ENCODE data around the gene GSX1.
"Not testable (repeated sequence)": the region's sequence is repeated elsewhere in the genome, so short reads cannot be mapped to it uniquely, and the experiment has no call there.

Gene GSX1

GRCh38 chr13:27794921-27795717, 2.8 kb downstream of the GSX1 start:
- peak; percentile 36 for DNase-seq

DNA sequence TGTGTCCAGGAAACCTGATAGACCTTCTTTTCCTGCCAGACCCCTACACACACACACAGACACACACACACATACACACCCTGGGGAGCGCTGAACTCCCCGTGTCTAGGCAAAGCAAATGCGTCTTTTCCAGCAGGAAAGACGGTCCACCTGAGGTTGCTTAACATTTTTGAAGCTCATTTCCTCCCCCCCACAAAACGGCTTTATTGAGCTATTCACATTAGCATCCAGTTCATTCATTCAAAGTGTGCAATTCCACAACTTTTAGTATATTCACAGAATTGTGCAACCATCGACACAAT, 3.4 kb downstream of the GSX1 start:
- no peak for DNase-seq

DNA sequence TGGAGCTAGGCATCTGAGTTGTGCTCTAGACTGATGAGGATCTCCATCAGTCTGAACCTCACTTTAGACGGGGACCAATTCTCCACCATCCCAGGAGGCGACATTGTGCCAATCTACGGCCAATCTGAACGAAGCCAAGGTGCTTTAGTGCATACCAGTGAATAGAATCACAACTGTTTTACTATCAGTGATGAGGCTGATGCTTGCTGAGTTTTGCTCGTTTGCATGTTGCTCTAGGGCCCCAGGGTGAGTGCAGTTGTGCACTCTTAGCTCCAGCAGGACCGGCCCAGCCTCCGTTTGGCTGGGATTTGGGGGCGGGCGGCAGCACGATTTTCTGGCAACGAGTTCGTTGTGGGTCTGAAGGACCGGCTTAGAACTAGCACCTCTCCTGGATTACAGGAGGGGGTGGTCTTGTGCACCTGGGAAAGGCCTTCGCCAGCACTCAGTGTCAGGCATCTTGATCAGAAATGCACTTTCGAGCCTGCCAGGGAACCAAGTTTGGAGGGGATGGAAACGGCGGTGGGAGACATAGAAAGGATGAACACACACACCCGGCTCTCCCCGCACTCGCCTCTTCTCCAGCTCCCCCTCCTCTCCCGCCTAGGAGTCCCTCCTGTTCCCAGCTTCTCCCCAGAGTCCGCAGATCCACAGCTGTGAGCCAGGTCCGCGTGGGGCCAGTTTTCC, 4.4 kb downstream of the GSX1 start:
- no peak for DNase-seq

- DNase-seq, result peak; percentile 81
These were observed 4.9 kb downstream of the GSX1 start for GRCh38 chr13:27797228-27797624.

DNA sequence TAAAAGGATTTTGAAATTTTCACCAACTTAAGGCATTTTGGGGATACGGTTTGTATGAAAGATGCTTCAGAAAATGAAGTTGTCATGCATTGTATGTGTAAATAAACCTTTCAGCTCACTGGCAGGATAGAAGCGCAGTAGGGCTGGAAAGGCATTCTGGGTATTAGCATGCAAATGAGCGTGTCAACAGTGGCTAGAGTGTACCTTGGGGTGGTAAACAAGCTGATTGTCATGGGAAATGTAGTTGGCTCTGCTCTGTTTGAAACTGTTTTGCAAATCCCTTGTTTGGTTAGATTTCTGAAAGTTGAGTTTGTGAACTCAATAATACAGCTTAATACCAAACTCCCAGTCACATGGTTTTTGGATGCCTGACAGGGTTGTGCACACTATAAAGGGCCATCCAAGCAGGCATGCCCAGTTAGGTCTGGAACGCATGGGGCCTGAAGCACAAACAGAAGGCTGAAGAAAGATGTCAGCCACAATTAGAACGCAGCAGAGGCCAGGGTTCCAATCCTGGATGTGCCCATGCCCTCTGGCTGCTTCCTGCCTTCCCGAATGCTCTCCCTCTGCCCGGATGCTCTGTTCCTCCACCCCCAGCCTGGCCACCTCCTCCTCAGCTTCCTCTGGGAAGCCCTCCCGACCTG, 14.6 kb downstream of the GSX1 start:
- no peak for DNase-seq

DNA sequence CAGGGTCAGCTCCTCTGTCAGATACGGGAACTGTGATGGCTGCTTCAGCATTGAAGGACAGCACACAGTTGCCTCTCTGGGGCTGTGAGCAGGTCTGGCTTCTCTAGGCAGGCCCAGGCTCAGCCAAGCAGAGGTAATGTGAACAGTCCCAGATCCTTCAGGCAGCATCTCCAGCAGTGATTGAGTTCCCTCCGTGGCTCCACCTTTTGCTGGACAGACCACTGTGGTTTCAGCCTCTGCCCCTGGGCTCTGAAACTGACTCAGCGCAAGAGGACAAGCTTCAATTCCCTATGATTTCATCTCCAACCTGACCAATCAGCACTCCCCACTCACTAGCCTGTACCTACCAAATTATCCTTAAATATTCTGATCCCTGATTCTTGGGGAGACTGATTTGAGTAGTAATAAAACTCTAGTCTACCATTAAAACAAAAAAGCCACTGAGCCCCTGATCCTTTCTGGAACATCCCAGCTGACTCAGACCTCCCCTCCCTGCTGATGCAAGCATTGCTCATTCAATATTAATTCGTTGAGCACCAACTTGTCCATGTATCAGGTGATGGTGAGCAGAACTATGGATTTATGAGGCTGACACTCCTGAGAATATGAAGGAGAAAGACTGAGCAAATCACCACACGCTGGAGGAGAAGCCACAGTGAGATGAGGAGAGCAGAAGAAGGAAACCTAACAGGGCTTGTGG, 16.7 kb downstream of the GSX1 start:
- DNase-seq, result no peak

GRCh38 chr13:27810009-27810408, 17.7 kb downstream of the GSX1 start:
- DNase-seq, result no peak

GRCh38 chr13:27810461-27810860, 18.2 kb downstream of the GSX1 start:
- no peak for DNase-seq

- no peak for DNase-seq
These were observed 21.5 kb downstream of the GSX1 start for GRCh38 chr13:27813826-27814225.

DNA sequence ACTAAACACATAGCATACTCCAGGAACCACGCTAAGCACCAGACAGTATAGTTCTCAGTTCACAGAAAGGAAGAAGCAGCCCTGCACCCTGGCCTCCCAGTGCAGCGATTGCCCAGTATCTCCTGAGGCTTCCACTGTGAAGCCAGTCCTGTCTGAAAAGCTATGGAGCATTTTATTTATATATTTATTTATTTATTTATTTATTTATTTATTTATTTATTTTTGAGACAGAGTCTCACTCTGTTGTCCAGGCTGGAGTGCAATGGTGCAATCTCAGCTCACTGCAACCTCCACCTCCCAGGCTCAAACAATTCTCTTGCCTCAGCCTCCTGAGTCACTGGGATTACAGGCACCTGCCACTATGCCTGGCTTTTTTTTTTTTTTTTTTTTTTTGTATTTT, 25.5 kb downstream of the GSX1 start:
- not testable (repeated sequence) for DNase-seq

GRCh38 chr13:27820524-27821482, 28.5 kb downstream of the GSX1 start:
- DNase-seq, result no peak

DNA sequence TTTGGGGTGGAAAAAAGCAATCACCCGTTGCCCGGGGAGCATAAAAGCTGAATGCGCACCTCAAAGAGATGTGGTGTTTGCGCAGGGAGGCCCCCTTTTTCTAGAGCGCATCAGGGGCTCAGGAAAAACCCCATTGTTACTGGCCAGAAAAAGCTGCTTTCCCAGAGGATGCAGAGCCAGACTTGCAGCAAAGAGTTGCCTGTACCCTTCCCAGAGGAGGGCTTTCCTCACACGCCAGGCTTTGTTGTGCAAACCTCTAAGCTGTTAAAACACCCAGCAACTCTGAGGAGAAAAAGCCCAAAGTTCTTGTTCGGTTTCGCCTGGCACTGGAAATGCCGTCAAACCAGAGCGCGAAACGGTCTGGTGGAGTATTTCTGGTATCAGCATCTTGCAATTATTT, 29.3 kb downstream of the GSX1 start:
- no peak for DNase-seq

DNA sequence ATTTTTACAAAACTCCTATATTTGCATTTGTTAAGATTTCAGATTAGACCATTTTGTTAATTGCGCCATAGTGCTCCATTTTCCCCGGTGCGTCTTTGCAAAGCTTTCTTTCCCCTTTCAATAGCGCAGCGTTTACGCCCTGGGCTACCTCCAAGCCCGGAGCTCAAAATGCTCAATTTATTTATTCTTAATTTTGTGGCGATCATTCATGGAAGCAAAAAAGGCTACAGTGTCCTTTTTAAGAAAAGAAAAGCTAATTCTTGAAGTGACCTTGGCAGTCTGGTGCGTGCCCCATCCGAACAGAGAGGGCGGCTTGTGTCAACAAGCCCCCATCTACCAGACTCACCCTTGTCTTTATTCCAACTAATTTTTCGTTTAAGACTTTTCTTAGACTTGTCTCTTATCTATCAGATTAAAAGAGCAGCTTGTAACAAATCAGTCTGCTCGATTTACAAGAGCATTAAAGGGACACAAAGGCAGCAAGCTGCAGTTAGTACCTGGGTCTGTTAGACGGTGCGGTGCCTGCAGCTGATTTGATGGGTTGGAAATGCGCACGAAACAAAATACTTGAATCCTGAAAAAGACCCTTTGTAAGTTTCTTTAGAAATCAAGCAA, 30.1 kb downstream of the GSX1 start:
- no peak for DNase-seq

DNA sequence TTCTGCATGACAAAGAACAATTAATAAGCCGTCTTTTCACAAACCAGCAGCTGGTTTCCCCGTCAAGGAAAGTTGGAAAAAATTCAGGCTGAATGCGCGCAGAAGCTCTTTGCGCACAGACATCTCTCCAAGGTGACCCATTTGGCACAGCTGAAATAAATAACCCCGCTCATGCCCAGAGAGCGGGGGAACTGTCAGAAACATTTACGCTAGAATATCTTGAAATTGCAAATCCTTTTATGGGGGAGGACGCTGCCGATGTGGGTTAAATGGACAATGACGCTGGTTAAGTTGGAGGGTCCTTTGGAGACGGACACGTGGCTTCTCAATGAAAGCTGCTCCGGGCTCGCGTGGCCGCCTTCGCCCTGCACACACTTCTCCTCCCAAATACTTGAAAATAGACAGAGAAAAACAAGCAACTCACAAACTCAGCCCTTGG, 30.6 kb downstream of the GSX1 start:
- peak; percentile 34 for DNase-seq

GRCh38 chr13:27824121-27824520, 31.8 kb downstream of the GSX1 start:
- no peak for DNase-seq

- no peak for DNase-seq
These were observed 32.8 kb downstream of the GSX1 start for GRCh38 chr13:27825072-27825471.

- DNase-seq, result peak; percentile 95
These were observed 34.4 kb downstream of the GSX1 start for GRCh38 chr13:27826379-27827353.

- no peak for DNase-seq
These were observed 35.4 kb downstream of the GSX1 start for GRCh38 chr13:27827646-27828045.

- DNase-seq, result peak; percentile 85
These were observed 37.7 kb downstream of the GSX1 start for GRCh38 chr13:27830010-27830409.

- DNase-seq, result no peak
These were observed 40.9 kb downstream of the GSX1 start for GRCh38 chr13:27833206-27833605.

- no peak for DNase-seq
These were observed 41.8 kb downstream of the GSX1 start for GRCh38 chr13:27834095-27834494.
